Measurements from ENCODE around the gene POLR2I. TPM values are rescaled to one million over a fixed set of nuclear protein-coding genes. Genes with fewer than 3 reads are reported as not detected.

POLR2I gene
- total and polyA plus RNA-seq, 4 donors: 11.4 to 110 (median 61.1) TPM

GRCh38 chr19:36112678-36113077, 2.0 kb downstream of the POLR2I start (continued):
- TF ChIP-seq REST (IDR thresholded peaks at IDR 0.05): no peak
- no peak for TF ChIP-seq FOXA1 (IDR thresholded peaks at IDR 0.05)
- TF ChIP-seq RAD21 (IDR thresholded peaks at IDR 0.05): no peak
- TF ChIP-seq, protein P1, sequence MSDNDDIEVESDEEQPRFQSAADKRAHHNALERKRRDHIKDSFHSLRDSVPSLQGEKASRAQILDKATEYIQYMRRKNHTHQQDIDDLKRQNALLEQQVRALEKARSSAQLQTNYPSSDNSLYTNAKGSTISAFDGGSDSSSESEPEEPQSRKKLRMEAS (IDR thresholded peaks at IDR 0.05): no peak
- no peak for TF ChIP-seq JUND (IDR thresholded peaks at IDR 0.05)
- TF ChIP-seq YY1 (IDR thresholded peaks at IDR 0.05): no peak

DNA sequence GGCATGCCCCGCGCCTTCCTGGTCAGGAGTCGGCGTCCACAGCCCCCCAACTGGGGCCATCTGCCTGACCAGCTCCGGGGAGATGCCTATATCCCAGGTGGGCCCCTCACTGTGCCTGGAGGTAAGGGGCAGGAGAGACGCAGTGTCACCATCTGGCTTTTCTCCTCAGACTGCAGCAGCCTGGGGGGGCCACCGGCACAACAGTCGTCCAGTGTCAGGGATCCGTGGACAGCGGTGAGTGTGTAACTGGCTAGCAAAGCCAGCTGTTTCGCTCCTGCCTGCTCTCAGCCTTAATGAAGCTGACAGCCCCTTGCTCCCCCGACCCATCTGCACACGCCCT, 3.5 kb downstream of the POLR2I start:
- TF ChIP-seq HNF4A (conservative IDR thresholded peaks at IDR 0.05) (no peak), SP1 (IDR thresholded peaks at IDR 0.05) (no peak), REST (IDR thresholded peaks at IDR 0.05) (no peak), TAF1 (conservative IDR thresholded peaks at IDR 0.05) (no peak), JUND (IDR thresholded peaks at IDR 0.05) (no peak)
- TF ChIP-seq, protein P2, sequence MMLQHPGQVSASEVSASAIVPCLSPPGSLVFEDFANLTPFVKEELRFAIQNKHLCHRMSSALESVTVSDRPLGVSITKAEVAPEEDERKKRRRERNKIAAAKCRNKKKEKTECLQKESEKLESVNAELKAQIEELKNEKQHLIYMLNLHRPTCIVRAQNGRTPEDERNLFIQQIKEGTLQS (IDR thresholded peaks at IDR 0.05): no peak
- WGBS: 92% methylated on average over 13 of the region's 13 CpGs
- Histone ChIP-seq H3K4me1 (ENCODE audit: control insufficient read depth in 4 of 4, insufficient read depth in 4 of 4, low read length in 3 of 4) (peaks cover 5 to 19% (median 13%) of the 10 kb centered on the region in 4 donors), H3K27me3 (ENCODE audit: control insufficient read depth in 4 of 4, insufficient read depth in 4 of 4, low read length in 3 of 4) (no peaks in the 10 kb centered on the region), H3K27ac (ENCODE audit: low read depth in 1 of 2, low read length in 2 of 2) (no peak overlapping the region), H3K9me3 (ENCODE audit: control insufficient read depth in 4 of 4, low read length in 3 of 4) (no peaks in the 10 kb centered on the region), H3K4me3 (ENCODE audit: low read depth in 1 of 3, low read length in 3 of 3) (no peak overlapping the region), H3K9ac (ENCODE audit: low read depth in 1 of 2, low read length in 2 of 2) (no peak overlapping the region), H3K36me3 (ENCODE audit: control insufficient read depth in 4 of 4, insufficient read depth in 3 of 4, low read depth in 1 of 4, low read length in 3 of 4) (peaks cover 0 to 17% (median 3%) of the 10 kb centered on the region in 4 donors)
- DNase-seq (ENCODE audit: low spot score): no peak

- TF ChIP-seq HNF4G (IDR thresholded peaks at IDR 0.05) (no peak), YY1 (IDR thresholded peaks at IDR 0.05) (no peak)
- WGBS: 97% methylated on average over 1 of the region's 1 CpG
- H3K36me3 ChIP-seq (ENCODE audit: control insufficient read depth in 4 of 4, insufficient read depth in 3 of 4, low read depth in 1 of 4, low read length in 3 of 4): peaks cover 0 to 17% (median 3%) of the 10 kb centered on the region in 4 donors
Measured at GRCh38 chr19:36110487-36111199, 4.0 kb downstream of the POLR2I start, which contains the start of gene OVOL3. TSS of gene OVOL3 (plus strand) at chr19:36111143. CDS start at chr19:36111203, 60 bp downstream.

More at GRCh38 chr19:36110487-36111199, 4.0 kb downstream of the POLR2I start, which contains the start of gene OVOL3:
- Histone ChIP-seq H3K4me1 (ENCODE audit: control insufficient read depth in 4 of 4, insufficient read depth in 4 of 4, low read length in 3 of 4) (peaks cover 5 to 14% (median 8%) of the 10 kb centered on the region in 4 donors), H3K27me3 (ENCODE audit: control insufficient read depth in 4 of 4, insufficient read depth in 4 of 4, low read length in 3 of 4) (no peaks in the 10 kb centered on the region), H3K4me3 (ENCODE audit: low read depth in 1 of 3, low read length in 3 of 3) (no peak within 1 kb of the TSS), H3K27ac (ENCODE audit: low read depth in 1 of 2, low read length in 2 of 2) (no peak within 1 kb of the TSS), H3K9ac (ENCODE audit: low read depth in 1 of 2, low read length in 2 of 2) (no peak within 1 kb of the TSS), H3K9me3 (ENCODE audit: control insufficient read depth in 4 of 4, low read length in 3 of 4) (no peaks in the 10 kb centered on the region)
- no peak for DNase-seq (ENCODE audit: low spot score)
